Neural cell (in vitro differentiated cells): Measurements from ENCODE around the gene GBA2. TPM values are rescaled to one million over a fixed set of nuclear protein-coding genes. Genes with fewer than 3 reads are reported as not detected.

Source experiments
- H2AFZ ChIP-seq: fragments of 200-600, 300-800 bp; sonication (generic), shearing (Covaris generic); 2 replicates; pipeline ENCODE4 v1.6.0; 2014; ENCODE audit warnings: low read depth, mild to moderate bottlenecking, antibody characterized with exemption, low read length, moderate library complexity
- H3F3A ChIP-seq: fragments of 200-600 bp; shearing (Covaris generic); 2 replicates; pipeline ENCODE4 v1.6.1; 2016; ENCODE audit warnings: mild to moderate bottlenecking, moderate library complexity, mixed read lengths, antibody characterized with exemption, low read length; ENCODE audit not compliant: insufficient read depth, poor library complexity, severe bottlenecking
- H3K27ac ChIP-seq: fragments of 200-600, 300-800 bp; sonication (generic), shearing (Covaris generic); 2 replicates; pipeline ENCODE4 v1.5.1; 2014; ENCODE audit warnings: mild to moderate bottlenecking, low read length, moderate library complexity
- H3K27me3 ChIP-seq: fragments of 300-800, 200-600 bp; sonication (generic), shearing (Covaris generic); 2 replicates; pipeline ENCODE4 v1.6.0; 2014; ENCODE audit warnings: mild to moderate bottlenecking, low read depth, low read length, moderate library complexity; ENCODE audit not compliant: insufficient read depth
- H3K36me3 ChIP-seq: fragments of 300-800, 200-600 bp; sonication (generic), shearing (Covaris generic); 2 replicates; pipeline ENCODE4 v1.5.1; 2014; ENCODE audit warnings: mild to moderate bottlenecking, antibody characterized with exemption, low read length, moderate library complexity; ENCODE audit not compliant: insufficient read depth
- H3K4me2 ChIP-seq: fragments of 300-800, 200-600 bp; sonication (generic), shearing (Covaris generic); 2 replicates; pipeline ENCODE4 v1.6.0; 2014; ENCODE audit warnings: mild to moderate bottlenecking, low read length
- H3K4me3 ChIP-seq: fragments of 300-800, 200-600 bp; sonication (generic), shearing (Covaris generic); 2 replicates; pipeline ENCODE4 v1.5.1; 2014; ENCODE audit warnings: mild to moderate bottlenecking, low read length, moderate library complexity
- H3K79me2 ChIP-seq: fragments of 200-600 bp; shearing (Covaris generic); replicated peaks from 2 replicates; pipeline ENCODE4 v1.6.0; 2014; ENCODE audit warnings: mild to moderate bottlenecking, low read length, moderate library complexity; ENCODE audit not compliant: insufficient read depth
- H3K9ac ChIP-seq: fragments of 300-800, 200-600 bp; sonication (generic), shearing (Covaris generic); 2 replicates; pipeline ENCODE4 v1.6.1; 2016; ENCODE audit warnings: mild to moderate bottlenecking, low read length, mixed read lengths
- H3K9me2 ChIP-seq: fragments of 200-600 bp; shearing (Covaris generic); 2 replicates; pipeline ENCODE4 v1.6.1; 2016; ENCODE audit warnings: mild to moderate bottlenecking, low read length, mixed read lengths; ENCODE audit not compliant: insufficient read depth
- H3K9me3 ChIP-seq: fragments of 200-600, 300-800 bp; sonication (generic), shearing (Covaris generic); 2 replicates; pipeline ENCODE4 v1.6.1; 2016; ENCODE audit warnings: mild to moderate bottlenecking, mixed run types, low read length, moderate library complexity, mixed read lengths
- H4K20me1 ChIP-seq: fragments of 200-600 bp; shearing (Covaris generic); 2 replicates; pipeline ENCODE4 v1.6.1; 2016; ENCODE audit warnings: mild to moderate bottlenecking, mixed run types; ENCODE audit not compliant: insufficient read depth
- EP300 ChIP-seq: fragments of 450-650 bp; conservative IDR thresholded peaks from 2 replicates; pipeline ENCODE4 v1.6.1; 2014; ENCODE audit warnings: antibody characterized with exemption, mild to moderate bottlenecking, moderate library complexity; ENCODE audit not compliant: poor library complexity, severe bottlenecking
- EZH2 ChIP-seq: fragments of 200-600, 300-800 bp; shearing (Covaris generic), sonication (generic); IDR thresholded peaks from 2 replicates; pipeline ENCODE4 v1.6.1; 2014; ENCODE audit warnings: antibody characterized with exemption, low read length, borderline replicate concordance, mild to moderate bottlenecking; ENCODE audit not compliant: insufficient read depth, poor library complexity, severe bottlenecking
- MXI1 ChIP-seq: fragments of 450-650 bp; conservative IDR thresholded peaks from 2 replicates; pipeline ENCODE4 v1.6.1; 2014; ENCODE audit warnings: antibody characterized with exemption, mild to moderate bottlenecking; ENCODE audit not compliant: poor library complexity, severe bottlenecking
- POLR2AphosphoS5 ChIP-seq: IDR thresholded peaks from 2 replicates; pipeline ENCODE4 v1.6.1; 2012
- RAD21 ChIP-seq: fragments of 450-650 bp; conservative IDR thresholded peaks from 2 replicates; pipeline ENCODE4 v1.6.1; 2014; ENCODE audit warnings: antibody characterized with exemption, mild to moderate bottlenecking, moderate library complexity
- SMC3 ChIP-seq: fragments of 450-650 bp; conservative IDR thresholded peaks from 2 replicates; pipeline ENCODE4 v1.6.1; 2014; ENCODE audit warnings: antibody characterized with exemption, mild to moderate bottlenecking, moderate library complexity; ENCODE audit not compliant: poor library complexity
- TAF1 ChIP-seq: IDR thresholded peaks from 2 replicates; pipeline ENCODE4 v1.6.1; 2012; ENCODE audit warnings: low read depth
- polyA plus RNA-seq: library from polyadenylated mRNA; depleted of rRNA; stranded (reverse); fragments of >200 nt; gene quantifications from 2 replicates; pipeline ENCODE4 v1.2.3, GENCODE V29; 2014
- TF ChIP-seq, protein P1 (sequence below): IDR thresholded peaks from 2 replicates; pipeline ENCODE4 v1.6.1; 2012; ENCODE audit warnings: borderline replicate concordance
- TF ChIP-seq, protein P2 (sequence below): fragments of 450-650 bp; IDR thresholded peaks from 2 replicates; pipeline ENCODE4 v1.5.1; 2014; ENCODE audit warnings: antibody characterized with exemption, mild to moderate bottlenecking, moderate library complexity; ENCODE audit not compliant: poor library complexity, severe bottlenecking

Gene GBA2
- polyA plus RNA-seq, 1 donor from 2014 or later, result 113 TPM

DNA sequence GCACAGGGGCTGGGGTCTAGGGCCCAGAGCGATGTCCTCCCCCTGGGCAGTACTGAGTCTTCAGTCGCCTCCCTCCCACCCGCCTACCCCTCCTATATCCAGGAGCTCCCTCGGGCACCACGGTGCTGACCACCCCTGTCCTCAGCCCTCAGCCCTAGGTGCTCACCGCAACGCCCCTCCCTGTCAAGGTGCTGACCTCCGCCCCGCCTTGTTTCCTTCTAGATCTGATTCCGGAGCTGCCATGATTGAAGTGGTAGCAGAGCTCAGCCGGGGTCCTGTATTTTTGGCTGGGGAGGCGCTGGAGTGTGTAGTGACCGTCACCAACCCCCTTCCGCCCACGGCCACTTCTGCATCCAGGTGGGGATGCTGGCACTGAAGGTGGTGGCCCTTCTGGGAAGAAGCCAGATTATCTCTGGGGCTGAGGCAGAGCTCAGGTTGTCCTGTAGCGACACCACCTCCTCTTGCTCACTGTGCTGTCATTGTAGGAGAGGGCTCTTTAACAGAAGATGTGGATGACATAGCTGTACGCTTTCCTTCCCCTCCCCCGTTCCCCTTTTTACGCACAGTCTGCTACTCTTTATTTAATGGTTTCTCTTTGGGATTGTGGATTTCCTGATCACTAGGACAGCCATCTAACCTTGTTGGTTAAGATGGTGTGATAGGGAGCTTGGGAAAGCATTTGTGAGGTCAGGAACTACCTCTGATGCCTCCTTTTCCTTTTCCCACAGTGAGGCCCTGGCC lies 657 bp upstream of the GBA2 start:
- Histone ChIP-seq H3K9ac (peak overlapping the region; percentile 88), H3K79me2 (peaks cover 38% of the 10 kb centered on the region)

DNA sequence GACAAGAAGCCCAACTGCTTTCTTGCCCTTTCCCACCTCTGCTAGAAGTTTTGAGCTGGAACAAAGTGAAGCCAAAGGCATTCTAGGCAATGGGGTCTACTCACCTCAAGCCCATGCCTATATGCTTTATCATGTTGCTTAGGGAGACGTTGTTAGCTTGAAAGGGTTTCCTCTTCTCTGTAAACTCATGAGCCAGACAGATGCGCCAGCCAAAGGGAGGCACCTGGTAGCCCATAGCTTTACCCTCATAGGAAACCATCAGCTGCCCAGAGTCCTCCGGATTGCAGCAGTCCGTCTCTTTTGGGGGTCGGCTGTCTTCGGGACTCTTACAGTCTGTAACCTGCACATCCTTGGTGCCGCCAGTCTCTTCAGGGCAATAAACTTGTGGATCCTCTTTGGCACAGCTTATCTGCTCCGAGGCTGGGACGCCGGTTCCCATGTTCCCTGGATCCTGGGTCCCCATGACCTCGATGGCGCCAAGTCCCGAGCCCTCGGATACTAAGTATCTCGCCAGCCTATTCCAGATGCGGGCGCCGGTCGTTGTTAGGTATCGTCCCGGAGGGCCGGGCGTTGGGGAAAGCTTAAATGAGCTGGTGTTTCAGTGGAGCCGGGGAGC lies 678 bp downstream of the GBA2 start:
- H4K20me1 ChIP-seq, result no peaks in the 10 kb centered on the region
- TF ChIP-seq, protein P1, sequence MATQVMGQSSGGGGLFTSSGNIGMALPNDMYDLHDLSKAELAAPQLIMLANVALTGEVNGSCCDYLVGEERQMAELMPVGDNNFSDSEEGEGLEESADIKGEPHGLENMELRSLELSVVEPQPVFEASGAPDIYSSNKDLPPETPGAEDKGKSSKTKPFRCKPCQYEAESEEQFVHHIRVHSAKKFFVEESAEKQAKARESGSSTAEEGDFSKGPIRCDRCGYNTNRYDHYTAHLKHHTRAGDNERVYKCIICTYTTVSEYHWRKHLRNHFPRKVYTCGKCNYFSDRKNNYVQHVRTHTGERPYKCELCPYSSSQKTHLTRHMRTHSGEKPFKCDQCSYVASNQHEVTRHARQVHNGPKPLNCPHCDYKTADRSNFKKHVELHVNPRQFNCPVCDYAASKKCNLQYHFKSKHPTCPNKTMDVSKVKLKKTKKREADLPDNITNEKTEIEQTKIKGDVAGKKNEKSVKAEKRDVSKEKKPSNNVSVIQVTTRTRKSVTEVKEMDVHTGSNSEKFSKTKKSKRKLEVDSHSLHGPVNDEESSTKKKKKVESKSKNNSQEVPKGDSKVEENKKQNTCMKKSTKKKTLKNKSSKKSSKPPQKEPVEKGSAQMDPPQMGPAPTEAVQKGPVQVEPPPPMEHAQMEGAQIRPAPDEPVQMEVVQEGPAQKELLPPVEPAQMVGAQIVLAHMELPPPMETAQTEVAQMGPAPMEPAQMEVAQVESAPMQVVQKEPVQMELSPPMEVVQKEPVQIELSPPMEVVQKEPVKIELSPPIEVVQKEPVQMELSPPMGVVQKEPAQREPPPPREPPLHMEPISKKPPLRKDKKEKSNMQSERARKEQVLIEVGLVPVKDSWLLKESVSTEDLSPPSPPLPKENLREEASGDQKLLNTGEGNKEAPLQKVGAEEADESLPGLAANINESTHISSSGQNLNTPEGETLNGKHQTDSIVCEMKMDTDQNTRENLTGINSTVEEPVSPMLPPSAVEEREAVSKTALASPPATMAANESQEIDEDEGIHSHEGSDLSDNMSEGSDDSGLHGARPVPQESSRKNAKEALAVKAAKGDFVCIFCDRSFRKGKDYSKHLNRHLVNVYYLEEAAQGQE, result no peak
- TF ChIP-seq TAF1, result no peak
- no peak for TF ChIP-seq SMC3
- no peak for TF ChIP-seq POLR2AphosphoS5
- TF ChIP-seq EP300, result no peak
- no peak for TF ChIP-seq RAD21
- TF ChIP-seq, protein P2, sequence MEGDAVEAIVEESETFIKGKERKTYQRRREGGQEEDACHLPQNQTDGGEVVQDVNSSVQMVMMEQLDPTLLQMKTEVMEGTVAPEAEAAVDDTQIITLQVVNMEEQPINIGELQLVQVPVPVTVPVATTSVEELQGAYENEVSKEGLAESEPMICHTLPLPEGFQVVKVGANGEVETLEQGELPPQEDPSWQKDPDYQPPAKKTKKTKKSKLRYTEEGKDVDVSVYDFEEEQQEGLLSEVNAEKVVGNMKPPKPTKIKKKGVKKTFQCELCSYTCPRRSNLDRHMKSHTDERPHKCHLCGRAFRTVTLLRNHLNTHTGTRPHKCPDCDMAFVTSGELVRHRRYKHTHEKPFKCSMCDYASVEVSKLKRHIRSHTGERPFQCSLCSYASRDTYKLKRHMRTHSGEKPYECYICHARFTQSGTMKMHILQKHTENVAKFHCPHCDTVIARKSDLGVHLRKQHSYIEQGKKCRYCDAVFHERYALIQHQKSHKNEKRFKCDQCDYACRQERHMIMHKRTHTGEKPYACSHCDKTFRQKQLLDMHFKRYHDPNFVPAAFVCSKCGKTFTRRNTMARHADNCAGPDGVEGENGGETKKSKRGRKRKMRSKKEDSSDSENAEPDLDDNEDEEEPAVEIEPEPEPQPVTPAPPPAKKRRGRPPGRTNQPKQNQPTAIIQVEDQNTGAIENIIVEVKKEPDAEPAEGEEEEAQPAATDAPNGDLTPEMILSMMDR, result no peak
- no peak for TF ChIP-seq EZH2

More for the DNA sequence above, 657 bp upstream of the GBA2 start:
- H3K27me3 ChIP-seq, result no peaks in the 10 kb centered on the region
- no peaks in the 10 kb centered on the region for H3K9me3 ChIP-seq
- H3K4me2 ChIP-seq, result peak overlapping the region; percentile 90
- H3K4me3 ChIP-seq, result peak overlapping the region; percentile 93
- no peaks in the 10 kb centered on the region for H3F3A ChIP-seq
- no peaks in the 10 kb centered on the region for H4K20me1 ChIP-seq
- H2AFZ ChIP-seq, result peak overlapping the region; percentile 75
- no peaks in the 10 kb centered on the region for H3K9me2 ChIP-seq
- H3K27ac ChIP-seq, result peak overlapping the region; percentile 89
- TF ChIP-seq TAF1, result peak; percentile 80
- TF ChIP-seq POLR2AphosphoS5, result peak; percentile 82
- TF ChIP-seq, protein P1, result peak; percentile 56
- TF ChIP-seq SMC3, result no peak
- TF ChIP-seq EZH2, result no peak
- TF ChIP-seq, protein P2, result no peak
- no peak for TF ChIP-seq MXI1
- peak; percentile 23 for TF ChIP-seq EP300
- no peak for TF ChIP-seq RAD21
- H3K36me3 ChIP-seq, result peaks cover 6% of the 10 kb centered on the region

More for the DNA sequence above, 678 bp downstream of the GBA2 start:
- no peaks in the 10 kb centered on the region for H3F3A ChIP-seq
- peaks cover 38% of the 10 kb centered on the region for H3K79me2 ChIP-seq
- peak overlapping the region; percentile 93 for H3K4me3 ChIP-seq
- H3K27me3 ChIP-seq, result no peaks in the 10 kb centered on the region
- H3K36me3 ChIP-seq, result no peaks in the 10 kb centered on the region
- peak overlapping the region; percentile 99 for H3K4me2 ChIP-seq
- H3K27ac ChIP-seq, result peak overlapping the region; percentile 58
- no peaks in the 10 kb centered on the region for H3K9me2 ChIP-seq
- no peaks in the 10 kb centered on the region for H3K9me3 ChIP-seq
- peak overlapping the region; percentile 88 for H3K9ac ChIP-seq
- peak overlapping the region; percentile 1 for H2AFZ ChIP-seq
